Measurements from ENCODE around the gene SLC22A23.

- TF ChIP-seq KLF1 (tag by site-specific recombination; IDR thresholded peaks at IDR 0.05), result no peak
- no peak for TF ChIP-seq ZNF19 (tag by site-specific recombination; IDR thresholded peaks at IDR 0.05; ENCODE audit: low read depth)
- no peak for TF ChIP-seq CTCF (tag by site-specific recombination; IDR thresholded peaks at IDR 0.05)
- TF ChIP-seq GLI2 (tag by site-specific recombination; IDR thresholded peaks at IDR 0.05; ENCODE audit: borderline replicate concordance, low read depth), result no peak
- no peak for TF ChIP-seq ZBTB17 (tag by site-specific recombination; IDR thresholded peaks at IDR 0.05)
- TF ChIP-seq ZNF292 (tag by site-specific recombination; IDR thresholded peaks at IDR 0.05; ENCODE audit: borderline replicate concordance, low read depth), result no peak
These were observed 5.4 kb downstream of the SLC22A23 start for GRCh38 chr6:3451498-3451897.
